ENCODE data around the gene MKNK2. TPM values are rescaled to one million over a fixed set of nuclear protein-coding genes. Genes with fewer than 3 reads are reported as not detected.

The MKNK2 gene
- total RNA-seq, 2 donors from 2014 or later, result 280 to 525 TPM

DNA sequence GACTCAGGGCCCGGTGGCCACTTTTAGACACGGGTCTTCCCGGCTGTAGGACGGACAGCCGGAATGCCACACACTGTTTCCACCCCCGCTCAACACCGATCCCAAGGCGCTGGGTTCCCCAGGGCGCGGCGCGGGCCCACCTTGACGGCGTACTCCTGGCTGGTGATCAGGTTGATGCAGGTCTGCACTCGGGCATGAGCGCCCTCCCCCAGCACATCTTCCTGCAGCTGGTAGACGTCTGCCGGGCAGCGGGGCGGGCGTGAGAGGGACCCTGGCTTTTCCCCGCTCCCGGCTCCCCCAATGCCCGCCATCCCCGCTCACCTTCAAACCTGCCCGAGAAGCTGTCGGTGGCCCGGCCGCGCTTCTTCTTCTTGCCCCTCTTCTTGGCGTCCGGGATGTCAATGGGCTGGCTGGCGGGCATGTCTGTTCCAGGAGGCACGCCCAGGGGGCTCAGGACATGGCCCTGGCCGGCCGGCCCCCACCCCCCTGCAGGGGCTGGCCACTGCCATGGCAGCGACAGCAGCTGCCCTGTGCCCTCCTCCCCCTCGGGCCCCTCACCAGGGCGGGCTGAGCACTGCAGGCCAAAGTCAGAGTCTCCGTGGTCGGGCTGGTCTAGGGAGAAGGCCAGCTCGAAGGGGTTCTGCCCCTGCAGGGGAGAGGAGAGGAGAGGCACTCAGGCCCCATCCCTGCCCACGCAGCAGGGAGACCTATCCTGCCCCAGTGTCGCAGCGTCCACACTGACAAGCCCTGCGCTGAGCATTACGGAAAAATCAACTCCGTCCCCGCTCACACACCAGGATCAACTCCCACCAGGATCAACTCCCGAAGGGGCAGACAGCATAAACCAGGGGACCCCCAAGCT is 4.8 kb downstream of the MKNK2 start:
- Mint-ChIP-seq H3K4me3 (peak overlapping the region; percentile 75), H3K27me3 (no peaks in the 10 kb centered on the region), H3K27ac (no peak overlapping the region), H3K9me3 (no peaks in the 10 kb centered on the region), H3K4me1 (no peaks in the 10 kb centered on the region), H3K36me3 (ENCODE audit: low read depth) (peaks cover 80% of the 10 kb centered on the region)
- ATAC-seq (replicated peaks), result no peak

DNA sequence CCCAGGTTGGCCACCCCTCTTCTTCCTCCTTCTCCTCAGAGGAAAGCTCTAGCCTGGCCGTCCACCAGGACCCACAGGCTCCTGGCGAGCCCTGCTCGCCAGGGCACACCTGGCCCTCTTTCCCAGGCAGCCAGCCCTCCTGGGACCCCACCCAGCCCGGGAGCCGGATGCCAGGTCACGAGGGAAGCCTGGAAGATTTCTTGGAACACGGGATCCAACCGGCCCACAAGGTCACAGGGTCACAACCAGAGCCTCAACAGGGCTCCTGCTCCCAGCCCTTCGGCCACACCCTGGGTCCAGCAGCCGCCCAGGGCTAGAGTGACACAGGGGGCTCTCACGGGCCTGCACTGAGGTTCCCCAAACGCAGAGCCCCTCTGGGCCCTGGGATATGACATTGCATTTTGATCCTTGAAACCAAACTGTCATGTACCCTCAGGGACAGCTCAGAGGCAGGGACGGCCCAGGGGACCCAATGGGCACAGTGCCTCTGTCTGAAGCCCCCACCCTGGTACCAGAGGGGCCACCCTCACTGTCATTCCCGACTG is 5.5 kb downstream of the MKNK2 start:
- Mint-ChIP-seq H3K27me3 (no peaks in the 10 kb centered on the region), H3K9me3 (no peaks in the 10 kb centered on the region), H3K4me1 (no peaks in the 10 kb centered on the region), H3K27ac (no peak overlapping the region), H3K36me3 (ENCODE audit: low read depth) (peaks cover 83% of the 10 kb centered on the region), H3K4me3 (peak overlapping the region; percentile 45)
- ATAC-seq (replicated peaks), result no peak

DNA sequence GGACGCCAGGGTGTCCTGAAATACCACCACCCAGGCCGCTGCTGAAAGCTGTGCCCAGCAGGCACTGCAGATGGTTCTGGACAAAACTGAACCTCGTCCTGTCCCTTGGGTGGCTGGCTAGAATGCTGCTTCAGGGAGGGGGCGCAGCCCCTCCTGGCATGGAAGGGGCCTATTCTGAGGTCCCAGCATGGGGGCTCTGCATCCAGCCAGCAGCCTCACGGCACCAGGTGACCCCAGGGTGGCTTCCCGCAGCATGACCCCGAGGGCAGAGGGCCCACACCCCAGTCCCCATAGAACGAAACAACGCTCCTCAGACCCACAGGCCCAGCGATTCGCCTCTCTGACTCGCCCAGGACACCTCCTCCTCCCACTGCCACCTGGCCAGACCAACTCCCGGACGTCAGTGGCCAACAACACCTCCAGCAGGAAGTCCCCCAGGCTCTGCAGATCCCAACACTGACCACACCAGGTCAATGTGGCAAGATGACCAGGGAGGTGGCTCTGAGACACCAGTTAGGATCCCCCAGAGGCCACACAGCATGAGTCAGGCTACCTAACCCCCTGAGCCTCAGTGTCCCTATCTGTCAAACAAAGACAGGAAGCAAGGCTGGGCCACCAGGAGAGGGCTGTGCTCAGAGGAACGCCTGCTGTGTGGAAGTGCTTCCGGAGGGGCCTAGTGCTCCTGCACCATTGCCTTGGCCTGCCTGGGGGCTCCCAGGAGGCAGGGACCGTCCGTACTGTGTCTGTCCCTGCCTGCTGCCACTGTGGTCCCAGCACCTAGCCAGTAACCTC is 6.1 kb downstream of the MKNK2 start:
- Mint-ChIP-seq H3K4me1 (no peaks in the 10 kb centered on the region), H3K9me3 (no peaks in the 10 kb centered on the region)

DNA sequence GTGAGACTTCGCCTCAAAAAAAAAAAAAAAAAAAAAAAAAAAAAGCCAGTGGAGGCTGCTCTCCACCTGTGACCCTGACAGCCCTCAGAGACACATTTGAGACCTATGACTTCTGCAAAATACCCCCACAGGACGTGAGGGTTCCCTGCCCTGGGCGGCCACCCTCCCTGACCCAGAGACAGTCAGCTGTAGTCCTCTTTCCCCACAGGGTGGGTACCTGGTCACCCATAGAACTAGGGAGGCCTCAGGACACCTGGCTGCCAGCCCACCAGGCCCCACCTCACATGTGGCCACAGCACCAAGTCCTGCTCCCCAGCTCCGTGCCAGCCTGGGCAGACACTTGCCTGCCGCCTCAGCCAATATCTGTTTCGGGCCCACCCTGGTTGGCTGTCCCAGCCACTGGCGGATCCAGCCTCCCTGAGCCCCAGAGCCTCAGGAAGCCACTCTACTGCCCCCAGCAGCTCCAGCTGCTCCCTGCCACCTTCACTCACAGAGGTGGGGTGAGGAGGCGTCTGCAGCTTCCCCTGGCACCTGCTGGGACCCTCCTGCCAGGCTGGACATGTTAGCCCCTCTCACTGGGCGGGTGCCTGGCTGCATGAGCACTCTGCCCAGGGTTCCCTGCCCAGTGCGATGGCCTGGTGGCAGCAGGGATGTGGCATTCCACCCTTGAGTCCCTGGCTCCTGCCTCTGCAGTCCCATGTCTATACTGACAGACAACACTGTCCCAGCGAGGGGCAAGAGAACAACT is 6.9 kb downstream of the MKNK2 start:
- no peak overlapping the region for H3K27ac Mint-ChIP-seq
- H3K27me3 Mint-ChIP-seq, result no peaks in the 10 kb centered on the region
- no peaks in the 10 kb centered on the region for H3K9me3 Mint-ChIP-seq
- no peak for ATAC-seq (replicated peaks)
- no peaks in the 10 kb centered on the region for H3K4me1 Mint-ChIP-seq
- peaks cover 82% of the 10 kb centered on the region for H3K36me3 Mint-ChIP-seq (ENCODE audit: low read depth)
- H3K4me3 Mint-ChIP-seq, result peak overlapping the region; percentile 64

More for the DNA sequence above, 6.1 kb downstream of the MKNK2 start:
- Mint-ChIP-seq H3K27me3 (no peaks in the 10 kb centered on the region), H3K36me3 (ENCODE audit: low read depth) (peaks cover 84% of the 10 kb centered on the region), H3K27ac (no peak overlapping the region), H3K4me3 (peak overlapping the region; percentile 45)
- ATAC-seq (replicated peaks), result no peak

DNA sequence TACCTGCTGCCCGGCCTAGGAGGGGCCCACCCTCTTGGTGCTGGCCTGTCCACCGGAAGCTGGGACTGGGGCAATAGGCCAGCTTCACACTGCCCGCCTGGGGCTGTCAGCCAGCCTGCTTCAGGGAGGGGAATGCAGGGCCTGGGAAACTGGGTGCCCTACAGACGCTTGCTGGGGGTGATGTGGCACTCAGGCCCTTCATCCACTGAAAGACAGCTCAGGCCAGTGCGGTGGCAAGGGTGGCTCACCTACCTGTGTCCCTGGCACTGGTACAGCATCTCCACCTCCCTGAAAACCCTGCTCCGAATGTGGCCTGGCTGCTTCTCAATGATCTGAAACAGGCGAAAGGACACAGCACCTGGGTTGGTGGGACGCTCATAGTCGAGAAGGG is 7.8 kb downstream of the MKNK2 start:
- no peaks in the 10 kb centered on the region for H3K27me3 Mint-ChIP-seq
- peak overlapping the region; percentile 64 for H3K4me3 Mint-ChIP-seq
- peaks cover 76% of the 10 kb centered on the region for H3K36me3 Mint-ChIP-seq (ENCODE audit: low read depth)
- H3K4me1 Mint-ChIP-seq, result no peaks in the 10 kb centered on the region
- H3K27ac Mint-ChIP-seq, result peak overlapping the region; percentile 50
- no peak for ATAC-seq (replicated peaks)
- H3K9me3 Mint-ChIP-seq, result no peaks in the 10 kb centered on the region

DNA sequence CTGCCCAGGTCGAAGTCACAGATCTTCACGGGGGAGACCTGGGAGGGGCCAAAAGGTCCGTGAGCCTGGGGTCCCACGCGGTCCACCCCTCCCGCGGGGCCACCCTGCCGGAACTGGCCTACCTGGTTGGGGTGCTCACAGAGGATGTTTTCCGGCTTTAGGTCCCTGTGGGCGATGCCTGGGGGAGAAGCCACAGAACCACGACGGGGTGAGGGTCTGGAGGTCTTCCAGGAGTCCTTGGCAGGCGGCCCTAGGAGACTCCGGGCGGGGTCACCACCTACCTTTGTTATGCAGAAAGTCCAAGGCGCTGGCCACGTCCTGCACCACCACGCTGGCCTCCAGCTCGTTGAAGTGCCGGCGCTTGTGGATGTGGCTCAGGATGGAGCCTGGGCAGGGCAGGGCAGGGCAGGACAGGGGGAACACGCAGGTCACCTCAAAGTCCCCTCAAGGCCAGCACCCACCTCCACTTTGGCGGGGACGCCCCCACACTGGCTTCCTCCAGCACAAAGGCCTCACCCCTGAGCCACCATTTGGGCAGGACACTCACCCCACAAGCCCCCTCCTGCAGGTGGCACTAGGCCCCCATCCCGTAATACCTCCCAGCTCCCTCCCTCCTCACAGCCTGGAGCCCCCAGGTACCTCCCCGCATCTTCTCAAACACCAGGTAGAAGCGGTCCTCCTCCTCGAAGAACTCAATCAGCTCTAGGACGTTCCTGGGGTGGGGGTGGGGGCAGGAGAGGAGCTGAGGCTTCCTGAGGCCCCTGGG is 8.4 kb downstream of the MKNK2 start:
- H3K27ac Mint-ChIP-seq, result no peak overlapping the region
- peak overlapping the region; percentile 64 for H3K4me3 Mint-ChIP-seq
- H3K36me3 Mint-ChIP-seq (ENCODE audit: low read depth), result peaks cover 75% of the 10 kb centered on the region
- H3K9me3 Mint-ChIP-seq, result no peaks in the 10 kb centered on the region
- H3K4me1 Mint-ChIP-seq, result no peaks in the 10 kb centered on the region
- H3K27me3 Mint-ChIP-seq, result no peaks in the 10 kb centered on the region
- peak; percentile 0 for ATAC-seq (replicated peaks)

DNA sequence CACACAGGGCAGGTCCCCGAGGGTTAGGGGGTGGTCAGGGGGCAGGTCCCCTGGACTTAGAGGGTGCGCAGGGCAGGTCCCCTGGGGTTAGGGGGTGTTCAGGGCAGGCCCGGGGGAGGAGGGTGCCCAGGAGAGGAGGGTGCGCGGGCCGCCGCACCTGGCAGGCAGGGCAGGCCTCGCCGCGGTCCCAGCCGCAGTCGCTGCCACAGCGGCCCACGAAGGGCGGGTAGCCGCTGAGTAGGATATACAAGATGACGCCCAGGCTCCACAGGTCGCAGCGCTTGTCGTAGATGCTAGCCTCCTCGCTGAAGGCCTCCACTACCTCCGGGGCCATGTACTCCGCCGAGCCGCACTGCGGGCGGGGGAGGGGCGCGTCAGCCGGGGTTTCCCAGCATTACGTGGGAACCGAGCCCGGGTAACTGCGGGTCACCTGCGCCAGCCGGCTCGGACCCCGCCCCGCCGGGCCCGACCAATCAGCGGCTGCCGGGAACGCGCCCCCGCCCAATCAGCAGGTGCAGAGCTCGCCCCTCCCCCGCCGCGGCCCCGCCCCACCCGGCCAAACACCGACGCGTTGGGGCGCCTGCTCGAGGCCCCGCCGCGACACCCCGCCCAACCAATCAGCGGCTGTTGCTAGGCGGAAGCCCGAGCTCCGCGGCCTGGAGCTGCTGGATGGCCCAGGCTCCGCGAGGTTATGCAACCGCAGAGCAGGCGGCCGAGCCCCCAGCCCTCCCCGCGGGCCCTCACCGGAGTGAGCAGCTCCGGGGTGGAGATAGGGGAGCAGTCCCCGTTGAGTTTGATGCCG is 9.2 kb downstream of the MKNK2 start:
- peaks cover 69% of the 10 kb centered on the region for H3K36me3 Mint-ChIP-seq (ENCODE audit: low read depth)
- H3K9me3 Mint-ChIP-seq, result no peaks in the 10 kb centered on the region
- H3K27me3 Mint-ChIP-seq, result no peaks in the 10 kb centered on the region
- H3K27ac Mint-ChIP-seq, result peak overlapping the region; percentile 63
- H3K4me1 Mint-ChIP-seq, result no peaks in the 10 kb centered on the region
- peak; percentile 88 for ATAC-seq (replicated peaks)
- H3K4me3 Mint-ChIP-seq, result peak overlapping the region; percentile 66

DNA sequence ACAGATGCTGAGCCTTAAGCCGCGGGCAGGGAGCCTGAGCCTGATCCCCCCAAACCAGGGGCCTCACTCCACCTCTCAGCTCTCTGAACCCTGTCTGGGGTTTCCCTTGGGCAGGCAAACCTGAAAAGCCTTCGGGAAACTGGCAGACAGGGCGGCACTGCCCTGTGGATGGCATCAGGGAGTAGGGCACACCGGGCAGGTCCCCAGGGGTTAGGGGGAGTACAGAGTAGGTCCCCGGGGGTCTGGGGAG is 9.7 kb downstream of the MKNK2 start:
- H3K36me3 Mint-ChIP-seq (ENCODE audit: low read depth), result peaks cover 66% of the 10 kb centered on the region
- H3K27me3 Mint-ChIP-seq, result no peaks in the 10 kb centered on the region
- peak overlapping the region; percentile 66 for H3K4me3 Mint-ChIP-seq
- H3K27ac Mint-ChIP-seq, result peak overlapping the region; percentile 63
- no peaks in the 10 kb centered on the region for H3K4me1 Mint-ChIP-seq
- H3K9me3 Mint-ChIP-seq, result no peaks in the 10 kb centered on the region
- no peak for ATAC-seq (replicated peaks)

DNA sequence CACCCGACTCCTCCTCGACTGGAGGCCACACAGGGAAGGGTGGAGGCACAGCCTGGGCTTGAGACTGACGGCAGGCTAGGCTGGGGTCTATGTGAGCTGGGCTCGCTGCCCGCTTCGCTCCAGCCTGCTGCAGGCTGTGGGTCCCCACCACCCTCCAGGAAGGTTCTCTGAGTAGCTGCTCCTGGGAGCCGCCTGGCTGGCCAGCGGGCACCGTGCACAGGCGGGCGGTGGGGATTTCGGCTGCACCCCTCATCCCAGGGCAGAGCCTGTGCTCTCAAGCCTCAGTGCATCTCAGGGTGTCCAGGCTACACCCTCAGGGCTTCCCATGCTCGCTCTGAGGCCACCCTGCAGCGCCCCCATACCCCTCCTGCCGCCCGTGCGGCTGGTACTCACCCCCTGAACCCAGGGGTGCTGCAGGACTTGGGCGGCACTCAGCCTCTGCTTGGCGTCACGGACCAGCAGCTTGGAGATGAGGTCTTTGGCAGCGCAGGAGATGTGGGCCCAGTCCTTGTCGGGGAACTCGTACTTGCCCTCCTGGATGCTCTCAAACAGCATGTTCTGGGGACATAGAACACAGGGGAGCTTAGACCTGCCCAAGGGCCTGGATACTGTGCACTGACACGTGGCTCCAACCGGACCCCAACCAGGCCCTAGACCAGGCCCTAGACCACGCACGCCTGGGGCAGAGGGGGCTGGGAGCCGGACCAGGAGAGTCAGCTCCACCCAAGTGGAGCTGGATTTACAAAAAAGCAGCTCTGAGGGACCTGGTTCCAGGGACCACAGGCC is 10.2 kb downstream of the MKNK2 start:
- Mint-ChIP-seq H3K36me3 (ENCODE audit: low read depth) (peaks cover 61% of the 10 kb centered on the region), H3K4me3 (peak overlapping the region; percentile 66), H3K9me3 (no peaks in the 10 kb centered on the region), H3K4me1 (no peaks in the 10 kb centered on the region), H3K27me3 (no peaks in the 10 kb centered on the region), H3K27ac (peak overlapping the region; percentile 63)
- no peak for ATAC-seq (replicated peaks)

DNA sequence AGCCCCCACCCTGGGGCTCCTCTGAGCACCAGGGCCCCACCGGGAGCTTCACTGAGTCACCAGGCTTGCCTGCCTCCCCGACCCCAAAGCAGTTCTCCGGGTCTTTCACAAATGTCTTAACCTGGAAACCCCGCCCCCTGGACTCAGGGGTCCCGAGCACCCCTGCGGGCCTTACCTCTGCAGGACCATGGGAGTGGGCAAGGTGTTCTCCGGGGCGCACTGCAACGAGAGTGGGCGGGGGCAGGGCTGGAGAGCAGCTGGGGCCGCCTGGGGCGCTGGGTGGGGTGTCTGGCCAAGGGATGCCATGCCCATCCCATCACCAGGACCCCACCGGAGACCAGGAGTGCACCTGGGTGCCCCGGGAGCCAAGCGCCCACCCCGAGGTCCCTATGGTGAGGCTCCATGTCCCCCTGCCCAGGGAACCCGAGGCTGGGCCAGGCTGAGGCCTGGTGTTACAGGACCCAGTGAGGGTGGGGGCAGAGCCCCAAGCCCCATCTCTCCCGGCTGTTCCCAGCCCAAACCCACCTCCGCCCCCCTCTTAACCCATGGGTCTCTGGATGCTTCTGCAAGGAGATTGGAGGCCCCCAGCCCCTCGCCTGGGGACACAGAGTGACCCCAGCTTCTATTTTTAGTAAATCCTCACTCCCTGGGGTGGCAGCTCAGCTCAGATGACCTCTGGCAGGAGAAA is 10.9 kb downstream of the MKNK2 start:
- Mint-ChIP-seq H3K36me3 (ENCODE audit: low read depth) (peaks cover 59% of the 10 kb centered on the region), H3K27ac (no peak overlapping the region), H3K27me3 (no peaks in the 10 kb centered on the region), H3K4me1 (peaks cover 3% of the 10 kb centered on the region), H3K4me3 (no peak overlapping the region), H3K9me3 (no peaks in the 10 kb centered on the region)
- ATAC-seq (replicated peaks), result no peak

DNA sequence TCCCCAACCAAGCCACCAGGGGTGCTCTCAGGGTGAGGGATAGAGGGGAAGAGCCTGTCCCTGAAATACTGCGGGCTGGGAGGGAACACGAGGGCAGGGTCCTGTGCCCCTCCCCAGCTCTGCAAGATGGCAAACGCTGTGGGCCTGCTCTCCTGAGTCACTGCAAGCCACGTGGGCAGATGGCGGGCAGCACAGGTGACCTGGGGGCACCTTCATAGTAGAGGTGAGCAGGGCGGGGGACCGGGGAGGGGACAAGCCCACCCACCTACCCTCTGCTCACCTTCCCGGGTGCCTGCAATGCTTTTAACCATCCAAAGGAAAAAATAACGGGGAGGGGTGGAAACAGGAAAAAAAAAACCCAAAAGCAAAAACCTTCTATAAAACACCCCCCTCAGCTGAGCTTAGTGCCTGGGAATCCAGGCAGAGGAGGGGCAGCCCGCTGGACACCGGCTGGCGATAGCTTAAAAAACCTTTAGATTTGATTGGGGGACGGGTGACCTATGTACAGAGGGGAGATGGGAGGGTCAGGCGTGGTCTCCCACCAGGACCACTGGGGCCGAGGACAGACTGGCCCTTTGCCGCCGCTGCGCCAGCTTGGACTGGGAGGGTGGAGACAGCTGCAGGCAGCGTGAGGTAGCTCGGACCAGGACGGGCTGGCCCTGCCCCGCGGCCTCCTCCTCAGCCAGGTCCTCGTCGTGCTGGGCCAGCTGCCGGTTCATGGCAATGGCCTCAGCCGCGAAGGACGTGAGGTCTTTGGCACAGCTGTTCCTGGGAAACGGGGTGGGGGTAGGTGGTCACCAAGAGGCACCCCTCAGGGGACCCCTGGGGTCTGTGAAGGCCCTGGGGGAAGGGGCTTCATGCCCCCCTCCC is 11.7 kb downstream of the MKNK2 start:
- Mint-ChIP-seq H3K36me3 (ENCODE audit: low read depth) (peaks cover 54% of the 10 kb centered on the region), H3K27ac (no peak overlapping the region), H3K27me3 (no peaks in the 10 kb centered on the region), H3K4me1 (peaks cover 4% of the 10 kb centered on the region), H3K4me3 (no peak overlapping the region), H3K9me3 (no peaks in the 10 kb centered on the region)
- no peak for ATAC-seq (replicated peaks)

All from activated T-helper 17 cell treated with anti-CD3 and anti-CD28 coated beads, Interleukin-2, amount 50 U/mL, for 72 hours (primary cell).